Measurements from ENCODE around the gene C4B.
"Not testable (repeated sequence)": the region's sequence is repeated elsewhere in the genome, so short reads cannot be mapped to it uniquely, and the experiment has no call there.

DNA sequence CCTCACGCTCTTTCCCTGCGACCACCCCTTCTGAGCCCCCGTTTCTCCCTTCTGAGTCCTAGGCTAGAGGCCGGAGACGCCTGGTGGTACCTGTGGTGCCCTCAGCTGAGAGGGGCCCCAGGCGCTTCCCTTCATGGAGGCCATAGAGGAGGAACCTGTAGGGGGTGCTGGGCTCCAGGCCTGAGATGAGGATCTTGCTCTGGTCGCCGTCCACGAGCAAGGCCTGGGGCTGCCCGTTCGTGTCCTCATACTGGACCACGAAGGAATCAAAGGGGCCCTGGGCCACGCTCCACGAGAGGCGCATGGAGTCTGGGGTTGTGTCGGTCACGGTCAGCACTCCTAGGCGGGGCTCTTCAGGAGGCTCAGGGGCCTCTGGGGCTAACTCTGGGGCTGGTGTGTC is 30.3 kb downstream of the C4B start:
- TF ChIP-seq, protein P1, sequence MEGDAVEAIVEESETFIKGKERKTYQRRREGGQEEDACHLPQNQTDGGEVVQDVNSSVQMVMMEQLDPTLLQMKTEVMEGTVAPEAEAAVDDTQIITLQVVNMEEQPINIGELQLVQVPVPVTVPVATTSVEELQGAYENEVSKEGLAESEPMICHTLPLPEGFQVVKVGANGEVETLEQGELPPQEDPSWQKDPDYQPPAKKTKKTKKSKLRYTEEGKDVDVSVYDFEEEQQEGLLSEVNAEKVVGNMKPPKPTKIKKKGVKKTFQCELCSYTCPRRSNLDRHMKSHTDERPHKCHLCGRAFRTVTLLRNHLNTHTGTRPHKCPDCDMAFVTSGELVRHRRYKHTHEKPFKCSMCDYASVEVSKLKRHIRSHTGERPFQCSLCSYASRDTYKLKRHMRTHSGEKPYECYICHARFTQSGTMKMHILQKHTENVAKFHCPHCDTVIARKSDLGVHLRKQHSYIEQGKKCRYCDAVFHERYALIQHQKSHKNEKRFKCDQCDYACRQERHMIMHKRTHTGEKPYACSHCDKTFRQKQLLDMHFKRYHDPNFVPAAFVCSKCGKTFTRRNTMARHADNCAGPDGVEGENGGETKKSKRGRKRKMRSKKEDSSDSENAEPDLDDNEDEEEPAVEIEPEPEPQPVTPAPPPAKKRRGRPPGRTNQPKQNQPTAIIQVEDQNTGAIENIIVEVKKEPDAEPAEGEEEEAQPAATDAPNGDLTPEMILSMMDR (IDR thresholded peaks at IDR 0.05): not testable (repeated sequence)
- TF ChIP-seq POLR2AphosphoS5 (IDR thresholded peaks at IDR 0.05; ENCODE audit: low read depth, low read length): not testable (repeated sequence)
